Measurements from ENCODE around the gene MPP1.

Gene MPP1

DNA sequence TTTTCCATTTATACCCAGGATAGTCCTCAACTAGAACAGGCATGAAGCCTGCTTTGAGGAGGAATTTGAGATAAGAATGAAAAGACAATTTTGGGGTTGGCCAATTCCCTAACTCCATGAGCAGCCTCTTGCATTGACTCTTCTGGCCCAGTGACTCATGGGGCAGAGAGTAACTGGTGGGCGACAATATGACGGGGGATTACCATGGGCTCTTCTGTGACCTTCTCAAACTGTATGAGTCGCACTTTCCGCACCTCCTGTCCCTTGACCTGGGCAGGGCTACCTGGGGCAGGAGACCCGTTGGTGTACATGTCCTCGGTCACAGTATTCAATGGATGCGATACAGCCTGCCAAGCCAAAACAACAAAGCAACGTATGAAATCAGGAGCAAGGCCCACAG lies 13.3 kb downstream of the MPP1 start:
- Histone ChIP-seq H3K9me3 (ENCODE audit: insufficient read depth, low read length) (no peaks in the 10 kb centered on the region), H4K20me1 (ENCODE audit: insufficient read depth, low read length) (no peaks in the 10 kb centered on the region), H3K4me3 (ENCODE audit: low read length) (no peak overlapping the region), H3K36me3 (replicated peaks; ENCODE audit: low read depth, low read length) (no peaks in the 10 kb centered on the region), H3K27ac (ENCODE audit: low read length) (no peak overlapping the region), H3K4me1 (ENCODE audit: low read length) (peaks cover 5% of the 10 kb centered on the region), H3K9ac (ENCODE audit: low read length) (no peak overlapping the region), H2AFZ (ENCODE audit: low read depth, low read length) (no peak overlapping the region), H3K79me2 (ENCODE audit: low read length) (no peaks in the 10 kb centered on the region), H3K4me2 (ENCODE audit: low read length) (no peak overlapping the region), H3K27me3 (ENCODE audit: low read depth, low read length) (no peaks in the 10 kb centered on the region)
- TF ChIP-seq, protein P1, sequence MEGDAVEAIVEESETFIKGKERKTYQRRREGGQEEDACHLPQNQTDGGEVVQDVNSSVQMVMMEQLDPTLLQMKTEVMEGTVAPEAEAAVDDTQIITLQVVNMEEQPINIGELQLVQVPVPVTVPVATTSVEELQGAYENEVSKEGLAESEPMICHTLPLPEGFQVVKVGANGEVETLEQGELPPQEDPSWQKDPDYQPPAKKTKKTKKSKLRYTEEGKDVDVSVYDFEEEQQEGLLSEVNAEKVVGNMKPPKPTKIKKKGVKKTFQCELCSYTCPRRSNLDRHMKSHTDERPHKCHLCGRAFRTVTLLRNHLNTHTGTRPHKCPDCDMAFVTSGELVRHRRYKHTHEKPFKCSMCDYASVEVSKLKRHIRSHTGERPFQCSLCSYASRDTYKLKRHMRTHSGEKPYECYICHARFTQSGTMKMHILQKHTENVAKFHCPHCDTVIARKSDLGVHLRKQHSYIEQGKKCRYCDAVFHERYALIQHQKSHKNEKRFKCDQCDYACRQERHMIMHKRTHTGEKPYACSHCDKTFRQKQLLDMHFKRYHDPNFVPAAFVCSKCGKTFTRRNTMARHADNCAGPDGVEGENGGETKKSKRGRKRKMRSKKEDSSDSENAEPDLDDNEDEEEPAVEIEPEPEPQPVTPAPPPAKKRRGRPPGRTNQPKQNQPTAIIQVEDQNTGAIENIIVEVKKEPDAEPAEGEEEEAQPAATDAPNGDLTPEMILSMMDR (IDR thresholded peaks at IDR 0.05; ENCODE audit: low read depth, low read length): no peak
- no peak for TF ChIP-seq EZH2phosphoT487 (IDR thresholded peaks at IDR 0.05; ENCODE audit: low read depth)

DNA sequence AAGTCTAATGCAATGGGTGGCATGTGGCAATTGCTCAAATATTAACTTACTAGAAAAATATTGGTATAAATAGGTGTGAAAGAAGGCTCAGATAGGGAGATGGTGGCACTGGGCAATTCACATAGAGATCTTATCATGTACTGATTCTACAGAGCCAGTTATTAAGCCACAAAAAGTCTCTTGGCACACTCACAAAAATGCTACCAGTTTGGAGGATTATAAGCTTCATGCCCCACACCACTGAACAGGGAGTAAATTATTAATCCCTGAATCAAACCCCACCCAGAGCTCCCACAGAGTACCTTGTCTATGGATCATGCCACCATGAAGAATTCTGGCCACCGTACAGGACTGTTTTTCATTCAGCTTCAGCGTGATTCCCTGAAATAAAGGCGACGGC lies 13.8 kb downstream of the MPP1 start:
- H3K36me3 ChIP-seq (replicated peaks; ENCODE audit: low read depth, low read length): no peaks in the 10 kb centered on the region
- no peaks in the 10 kb centered on the region for H3K9me3 ChIP-seq (ENCODE audit: insufficient read depth, low read length)
- H3K27me3 ChIP-seq (ENCODE audit: low read depth, low read length): no peaks in the 10 kb centered on the region
- H3K27ac ChIP-seq (ENCODE audit: low read length): no peak overlapping the region
- no peaks in the 10 kb centered on the region for H3K79me2 ChIP-seq (ENCODE audit: low read length)
- no peak for TF ChIP-seq EZH2phosphoT487 (IDR thresholded peaks at IDR 0.05; ENCODE audit: low read depth)
- TF ChIP-seq, protein P1 (IDR thresholded peaks at IDR 0.05; ENCODE audit: low read depth, low read length): no peak
- H3K9ac ChIP-seq (ENCODE audit: low read length): no peak overlapping the region
- no peak overlapping the region for H3K4me3 ChIP-seq (ENCODE audit: low read length)
- no peaks in the 10 kb centered on the region for H4K20me1 ChIP-seq (ENCODE audit: insufficient read depth, low read length)
- no peak overlapping the region for H3K4me2 ChIP-seq (ENCODE audit: low read length)
- no peak overlapping the region for H2AFZ ChIP-seq (ENCODE audit: low read depth, low read length)
- H3K4me1 ChIP-seq (ENCODE audit: low read length): peaks cover under 1% of the 10 kb centered on the region; the same call in 1 of the 2 replicates

DNA sequence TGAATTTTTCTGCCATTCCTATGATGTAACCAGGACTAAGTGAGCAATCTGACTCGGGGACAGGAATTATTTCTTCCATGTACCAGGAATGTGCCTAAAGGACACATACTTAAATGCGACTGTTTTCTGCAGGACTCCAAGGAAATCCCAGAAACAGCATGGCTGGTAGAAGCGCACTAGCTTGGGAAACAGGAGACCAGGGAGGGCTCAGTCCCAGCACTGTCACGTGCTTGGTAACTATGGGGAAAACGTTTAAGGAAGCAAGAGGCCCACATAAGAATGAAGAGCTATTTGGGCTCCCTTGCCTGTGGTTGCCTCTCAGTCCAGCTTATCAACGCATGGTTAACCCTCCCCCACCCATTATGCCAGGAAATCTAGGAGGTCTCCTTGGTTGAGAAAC lies 19.6 kb downstream of the MPP1 start:
- no peak overlapping the region for H3K4me3 ChIP-seq (ENCODE audit: low read length)
- H2AFZ ChIP-seq (ENCODE audit: low read depth, low read length): no peak overlapping the region
- H3K27ac ChIP-seq (ENCODE audit: low read length): no peak overlapping the region
- no peak for TF ChIP-seq EZH2phosphoT487 (IDR thresholded peaks at IDR 0.05; ENCODE audit: low read depth)
- TF ChIP-seq, protein P1 (IDR thresholded peaks at IDR 0.05; ENCODE audit: low read depth, low read length): no peak
- no peaks in the 10 kb centered on the region for H3K9me3 ChIP-seq (ENCODE audit: insufficient read depth, low read length)
- H3K4me2 ChIP-seq (ENCODE audit: low read length): no peak overlapping the region
- no peaks in the 10 kb centered on the region for H3K4me1 ChIP-seq (ENCODE audit: low read length)
- H4K20me1 ChIP-seq (ENCODE audit: insufficient read depth, low read length): no peaks in the 10 kb centered on the region
- H3K27me3 ChIP-seq (ENCODE audit: low read depth, low read length): no peaks in the 10 kb centered on the region
- no peaks in the 10 kb centered on the region for H3K79me2 ChIP-seq (ENCODE audit: low read length)
- no peaks in the 10 kb centered on the region for H3K36me3 ChIP-seq (replicated peaks; ENCODE audit: low read depth, low read length)
- no peak overlapping the region for H3K9ac ChIP-seq (ENCODE audit: low read length)

DNA sequence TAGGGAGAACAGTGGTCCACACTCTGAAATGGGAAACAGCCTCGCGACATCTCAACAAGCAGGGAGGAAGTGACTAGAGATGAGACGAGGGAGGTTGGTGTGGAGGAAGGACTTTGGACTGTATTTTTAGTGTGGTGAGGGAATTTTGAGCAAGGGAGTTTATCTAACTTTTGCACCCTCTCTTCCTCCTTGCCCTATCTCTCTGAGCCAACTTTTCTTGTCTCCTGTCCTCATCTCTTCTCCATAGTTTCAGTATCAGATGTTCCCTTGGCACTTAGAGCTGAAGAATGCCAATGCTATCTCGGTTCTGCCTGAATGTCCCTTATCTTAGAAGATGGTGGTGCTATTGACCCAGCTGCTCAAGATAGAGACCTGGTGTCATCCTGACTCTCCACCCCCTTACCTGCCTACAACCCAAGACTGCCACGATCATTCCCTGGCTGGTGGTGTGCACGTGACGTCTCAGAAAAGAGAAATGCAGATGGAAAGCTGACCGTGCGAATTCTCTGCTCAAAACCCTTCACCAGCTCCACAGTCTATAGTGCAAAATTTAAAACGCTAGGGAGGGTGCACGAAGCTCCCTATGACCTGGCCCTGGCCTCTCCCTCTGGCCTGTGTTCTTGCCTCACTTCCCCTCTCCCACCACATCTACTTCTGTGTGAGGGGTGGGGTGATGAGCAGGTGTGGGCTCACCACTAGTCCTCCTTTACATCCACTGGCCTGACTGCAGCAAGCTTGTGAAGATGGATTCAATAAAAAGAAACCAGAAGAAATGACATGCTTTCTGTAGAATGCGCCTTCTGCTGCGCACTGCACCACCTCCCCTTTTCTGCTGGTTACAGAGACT lies 20.9 kb downstream of the MPP1 start:
- H3K36me3 ChIP-seq (replicated peaks; ENCODE audit: low read depth, low read length): peaks cover 2% of the 10 kb centered on the region

More for the DNA sequence above, 20.9 kb downstream of the MPP1 start:
- TF ChIP-seq EZH2phosphoT487 (IDR thresholded peaks at IDR 0.05; ENCODE audit: low read depth): no peak
- TF ChIP-seq, protein P1 (IDR thresholded peaks at IDR 0.05; ENCODE audit: low read depth, low read length): no peak
- Histone ChIP-seq H3K4me2 (ENCODE audit: low read length) (no peak overlapping the region), H2AFZ (ENCODE audit: low read depth, low read length) (no peak overlapping the region), H3K9me3 (ENCODE audit: insufficient read depth, low read length) (no peaks in the 10 kb centered on the region), H3K79me2 (ENCODE audit: low read length) (no peaks in the 10 kb centered on the region), H3K4me1 (ENCODE audit: low read length) (no peaks in the 10 kb centered on the region), H3K27ac (ENCODE audit: low read length) (no peak overlapping the region), H3K4me3 (ENCODE audit: low read length) (no peak overlapping the region), H4K20me1 (ENCODE audit: insufficient read depth, low read length) (no peaks in the 10 kb centered on the region), H3K9ac (ENCODE audit: low read length) (no peak overlapping the region), H3K27me3 (ENCODE audit: low read depth, low read length) (no peaks in the 10 kb centered on the region)
